ENCODE measurements around the gene ASB10.

GRCh38 chr7:151144387-151144786 lies 42.7 kb downstream of the ASB10 start:
- TF ChIP-seq CTCF (IDR thresholded peaks at IDR 0.05) (no peak), ZFX (IDR thresholded peaks at IDR 0.05; ENCODE audit: borderline replicate concordance) (no peak)

All from 22Rv1 (cell line).